GM12878 (cell line): Measurements from ENCODE around the gene SYNM. TPM values are rescaled to one million over a fixed set of nuclear protein-coding genes. Genes with fewer than 3 reads are reported as not detected.

Experiments used
- ATAC-seq: fragments of 200-7000 bp; cut with Tn5 transposase; 3 replicates; pipeline ENCODE4 v1.9.1; 2020; ENCODE audit warnings: mild to moderate bottlenecking, moderate library complexity
- BruUV-seq: library from RNA; stranded (reverse); fragments of 400-500 nt; replicated peaks from 2 replicates; lab custom pipeline; 2021; lab: Mats Ljungman, UMichigan
- CTCF ChIA-PET: fragments of 300-600 bp; sonication (Branson Sonifier 250); formaldehyde crosslinking; extraction: SDS; loops from one replicate; lab custom pipeline; 2021; ENCODE audit warnings: inconsistent platforms; lab: Yijun Ruan, JAX
- POLR2A ChIA-PET: fragments of 350-600 bp; formaldehyde crosslinking; extraction: SDS; loops from one replicate; lab custom pipeline; 2021; ENCODE audit warnings: inconsistent platforms; lab: Charles Lee
- RAD21 ChIA-PET: fragments of 300-600 bp; sonication (Branson Sonifier 250); formaldehyde crosslinking; loops from one replicate; lab custom pipeline; 2023; ENCODE audit warnings: antibody characterized with exemption; ENCODE audit not compliant: unreplicated experiment; lab: Charles Lee
- SMC1A ChIA-PET: fragments of 300-600 bp; sonication (Branson Sonifier 250); formaldehyde crosslinking; loops from one replicate; lab custom pipeline; 2023; ENCODE audit not compliant: unreplicated experiment, uncharacterized antibody; lab: Charles Lee
- DNase-seq: peaks from one replicate; pipeline ENCODE4 v3.0.0-alpha.2; 2011; ENCODE audit warnings: low read depth, low spot score
- FAIRE-seq: peaks from 3 replicates; lab custom pipeline; 2011; peaks lifted over from hg19 to GRCh38; lab: Jason Lieb, UNC
- H2AFZ ChIP-seq: 2 replicates; pipeline ENCODE4 v1.6.0; 2011; ENCODE audit warnings: low read depth, low read length, control low read depth; ENCODE audit not compliant: control insufficient read depth
- H3K27ac ChIP-seq: 2 replicates; pipeline ENCODE4 v1.5.1; 2011; ENCODE audit warnings: control low read depth; ENCODE audit not compliant: control insufficient read depth, insufficient read depth
- H3K27me3 ChIP-seq, 2 experiments: replicated peaks in 1 of 2; 2 replicates each; pipeline versions ENCODE4 v1.6.0 to v1.6.1; 2011; ENCODE audit warnings: low read length in 1 of 2; ENCODE audit not compliant: control insufficient read depth in 2 of 2, insufficient read depth in 2 of 2
- H3K36me3 ChIP-seq, 2 experiments: 2 replicates each; pipeline ENCODE4 v1.5.1; 2011; ENCODE audit warnings: low read length in 1 of 2; ENCODE audit not compliant: control insufficient read depth in 2 of 2, insufficient read depth in 2 of 2
- H3K4me1 ChIP-seq: 2 replicates; pipeline ENCODE4 v1.6.1; 2011; ENCODE audit warnings: mild to moderate bottlenecking, low read length, moderate library complexity, mixed read lengths; ENCODE audit not compliant: control insufficient read depth, insufficient read depth
- H3K4me2 ChIP-seq: 2 replicates; pipeline ENCODE4 v1.6.0; 2011; ENCODE audit warnings: control low read depth; ENCODE audit not compliant: control insufficient read depth, insufficient read depth
- H3K4me3 ChIP-seq: fragments of 200-600 bp; sonication (generic); 2 replicates; pipeline ENCODE4 v1.5.1; 2016
- H3K79me2 ChIP-seq: 2 replicates; pipeline ENCODE4 v1.6.0; 2011; ENCODE audit warnings: low read length; ENCODE audit not compliant: control insufficient read depth, insufficient read depth
- H3K9ac ChIP-seq: 2 replicates; pipeline ENCODE4 v1.8.0; 2011; ENCODE audit warnings: low read length, control low read depth, mixed read lengths; ENCODE audit not compliant: control insufficient read depth, insufficient read depth
- H3K9me3 ChIP-seq: replicated peaks from 3 replicates; pipeline ENCODE4 v1.5.1; 2011; ENCODE audit warnings: mild to moderate bottlenecking, low read length; ENCODE audit not compliant: control insufficient read depth, insufficient read depth
- H4K20me1 ChIP-seq: 2 replicates; pipeline ENCODE4 v1.6.0; 2011; ENCODE audit not compliant: control insufficient read depth, insufficient read depth
- FOS ChIP-seq: IDR thresholded peaks from 3 replicates; pipeline ENCODE4 v1.6.1; 2011; ENCODE audit warnings: borderline replicate concordance; ENCODE audit not compliant: insufficient read length; ENCODE audit errors: extremely low read depth
- LARP7 ChIP-seq: fragments of 450-650 bp; IDR thresholded peaks from 2 replicates; pipeline ENCODE4 v1.6.1; 2017; ENCODE audit warnings: mild to moderate bottlenecking
- MXI1 ChIP-seq: fragments of 150-350 bp; IDR thresholded peaks from 2 replicates; pipeline ENCODE4 v1.6.1; 2011; ENCODE audit warnings: low read depth, mild to moderate bottlenecking, inconsistent platforms, low read length, improper control_type of control experiment
- REST ChIP-seq: IDR thresholded peaks from 2 replicates; pipeline ENCODE4 v1.6.1; 2012; ENCODE audit warnings: mild to moderate bottlenecking, low read depth, low read length
- TBL1XR1 ChIP-seq: IDR thresholded peaks from 2 replicates; pipeline ENCODE4 v1.6.1; 2012; ENCODE audit warnings: low read depth, low read length, improper control_type of control experiment
- ZNF274 ChIP-seq: IDR thresholded peaks from one replicate; pipeline ENCODE4 v1.8.0; 2011; ENCODE audit not compliant: insufficient read length, insufficient read depth
- WGBS: methylation state at CpG from one replicate; pipeline ENCODE4 v1.1.6; 2016; ENCODE audit warnings: low lambda C conversion rate; ENCODE audit not compliant: insufficient replicate concordance, insufficient coverage; ENCODE audit errors: missing lambda C conversion rate; 5-methylcytosine and 5-hydroxymethylcytosine counted together
- in situ Hi-C: fragments of 300-500 bp; cut with MboI; formaldehyde crosslinking; loops from 9 replicates; pipeline ENCODE4 v1.14.3; 2018; ENCODE audit warnings: mixed read lengths
- intact Hi-C: fragments of 100-400 bp; cut with micrococcal nuclease; formaldehyde crosslinking; loops from one replicate; pipeline ENCODE4 v1.14.2; 2022; ENCODE audit not compliant: unreplicated experiment
- polyA plus RNA-seq, 11 experiments: library from polyadenylated mRNA; depleted of rRNA in 4 of 11; unstranded in 6 of 11; stranded (reverse) in 5 of 11; fragments of >200 nt; fragmentation: Nextera tagmentation in 4 of 11; fragmentation: Illumina TruSeq in 1 of 11; extraction: Ambion mirVana in 4 of 11; extraction: Trizol in 1 of 11; gene quantifications; 1 replicate in 1 of 11; 2 replicates in 10 of 11; pipeline versions ENCODE4 v1.2.1 to v1.2.3, GENCODE V29; 2011 to 2016; ENCODE audit warnings: inconsistent platforms in 2 of 11, missing spikeins in 2 of 11, low read depth in 1 of 11
- total RNA-seq, 4 experiments: library from RNA; depleted of rRNA in 3 of 4; stranded (reverse); fragments of >200 nt in 3 of 4; fragmentation: Illumina TruSeq in 1 of 4; extraction: Trizol in 1 of 4; gene quantifications; 2 replicates each; pipeline versions ENCODE4 v1.2.1 to v1.2.3, GENCODE V29; 2013 to 2021

The SYNM gene
- total and polyA plus RNA-seq, 10 of the 15 experiments (the other 5 are each of a cell fraction or from before 2014, with no cell fraction given) = 0.05 to 1.1 (median 0.89) TPM; not detected in 1

DNA sequence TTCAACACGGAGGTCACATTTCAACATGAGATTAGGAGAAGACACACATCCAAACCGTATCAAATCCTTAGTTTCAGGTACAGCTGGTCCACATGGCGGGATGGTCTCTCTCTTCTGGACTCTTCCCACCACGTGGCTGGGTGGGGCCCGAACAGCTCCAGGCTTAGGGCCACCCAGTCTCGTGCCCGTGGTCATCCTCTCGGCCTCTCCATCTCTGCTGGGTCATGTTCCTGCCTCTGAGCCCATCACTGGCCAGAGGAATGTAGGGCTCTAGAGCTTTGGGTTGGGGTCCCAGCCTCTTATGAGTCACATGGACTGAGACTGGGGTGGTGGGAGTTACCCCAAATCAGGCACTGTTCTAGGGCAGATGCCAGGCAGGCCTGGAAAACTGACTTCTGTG is 12.2 kb downstream of the SYNM start:
- ChIA-PET SMC1A (interaction anchor here (0.6 to 1.1 kb wide), 2 partner anchors 8 to 820 kb away, joined by 3 read pairs; no protein-coding TSS in a partner anchor), RAD21 (no interaction called here), CTCF (no interaction called here), POLR2A (no interaction called here)
- Histone ChIP-seq H3K4me1 (no peaks in the 10 kb centered on the region), H3K79me2 (no peaks in the 10 kb centered on the region), H2AFZ (no peak overlapping the region), H4K20me1 (no peaks in the 10 kb centered on the region), H3K9ac (no peak overlapping the region), H3K27me3 (no peaks in the 10 kb centered on the region; a peak in 1 of 4 replicates), H3K27ac (no peak overlapping the region), H3K36me3 (no peaks in the 10 kb centered on the region), H3K4me3 (no peak overlapping the region), H3K4me2 (no peak overlapping the region), H3K9me3 (no peaks in the 10 kb centered on the region)
- FAIRE-seq = no peak
- no peak for DNase-seq
- no peak for ATAC-seq
- WGBS = 30% methylated on average over 8 of the region's 8 CpGs
- intact Hi-C loops (no loop called here), in situ Hi-C loops (loop anchor here (25.0 kb wide), 1 partner anchor 620 kb away; the partner anchor contains the start of gene LYSMD4)
- BruUV-seq = no TSS peak
- TF ChIP-seq REST = no peak
- no peak for TF ChIP-seq FOS
- no peak for TF ChIP-seq ZNF274
- no peak for TF ChIP-seq LARP7
- no peak for TF ChIP-seq TBL1XR1
- no peak for TF ChIP-seq MXI1
